ENCODE data around the gene ZNF431.
A peak's percentile ranks its signal among the peaks of the same experiment; 100 is the strongest.
"Not testable (repeated sequence)": the region's sequence is repeated elsewhere in the genome, so short reads cannot be mapped to it uniquely, and the experiment has no call there.

The ZNF431 gene

DNA sequence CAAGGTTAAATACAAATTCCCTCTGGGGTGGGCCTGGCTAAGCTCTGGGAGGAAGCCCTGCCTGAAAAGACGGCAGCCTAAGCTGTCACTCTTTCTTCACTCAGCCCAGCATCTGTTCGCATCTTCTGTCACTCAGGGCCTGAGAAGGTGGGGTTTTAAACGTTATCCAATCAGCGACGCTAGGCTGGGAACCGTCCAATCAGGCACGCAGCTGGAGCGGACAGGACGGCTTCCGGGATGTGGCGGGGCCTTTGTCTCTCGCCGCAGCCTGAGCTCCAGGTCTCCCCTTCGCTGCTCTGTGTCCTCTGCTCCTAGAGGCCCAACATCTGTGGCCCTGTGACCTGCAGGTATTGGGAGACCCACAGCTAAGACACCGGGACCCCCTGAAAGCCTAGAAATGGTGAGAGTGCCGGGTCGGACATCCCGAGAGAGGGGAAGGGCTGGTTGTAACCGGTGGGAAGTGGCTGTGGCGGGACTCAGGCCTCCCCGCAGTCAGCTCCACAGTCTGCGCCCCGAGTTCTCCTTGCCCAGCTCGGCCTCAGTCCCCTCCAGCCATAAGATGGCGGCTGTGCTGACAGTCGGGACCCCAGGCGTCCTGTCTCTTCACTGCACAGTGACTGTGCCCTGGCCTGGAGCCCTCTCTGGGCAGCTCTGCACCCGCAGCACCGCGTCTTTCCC, at the start of gene ZNF431:
Gene ZNF431, plus strand, starts transcription at position 254 of the 678 bp plus-strand sequence. Its CDS starts 144 bp downstream, at position 398.
- peak; percentile 45 for DNase-seq (ENCODE audit: extremely low spot score, insufficient read length, low read depth)
- FAIRE-seq = peak; percentile 94

DNA sequence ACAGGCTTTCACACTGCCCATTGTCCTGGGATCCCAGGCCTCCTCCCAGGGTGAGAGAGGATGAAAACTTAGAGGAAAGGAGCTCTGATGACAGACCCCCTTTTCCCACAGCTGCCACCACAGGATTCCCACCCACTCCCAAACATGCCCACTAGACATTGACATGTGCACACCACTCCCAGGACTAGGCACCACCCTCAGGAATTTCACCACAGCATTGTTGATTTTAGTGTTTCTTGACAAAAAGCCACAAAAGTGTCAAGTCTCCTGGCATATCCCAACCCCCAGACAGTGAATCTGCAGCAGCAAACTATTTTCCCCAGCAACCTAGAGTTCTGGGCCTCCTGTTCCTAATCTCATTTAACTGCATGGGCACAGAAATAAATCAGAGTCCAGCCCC, 49.7 kb upstream of the ZNF431 start:
- DNase-seq (ENCODE audit: extremely low spot score, insufficient read length, low read depth) = no peak
- no peak for FAIRE-seq

DNA sequence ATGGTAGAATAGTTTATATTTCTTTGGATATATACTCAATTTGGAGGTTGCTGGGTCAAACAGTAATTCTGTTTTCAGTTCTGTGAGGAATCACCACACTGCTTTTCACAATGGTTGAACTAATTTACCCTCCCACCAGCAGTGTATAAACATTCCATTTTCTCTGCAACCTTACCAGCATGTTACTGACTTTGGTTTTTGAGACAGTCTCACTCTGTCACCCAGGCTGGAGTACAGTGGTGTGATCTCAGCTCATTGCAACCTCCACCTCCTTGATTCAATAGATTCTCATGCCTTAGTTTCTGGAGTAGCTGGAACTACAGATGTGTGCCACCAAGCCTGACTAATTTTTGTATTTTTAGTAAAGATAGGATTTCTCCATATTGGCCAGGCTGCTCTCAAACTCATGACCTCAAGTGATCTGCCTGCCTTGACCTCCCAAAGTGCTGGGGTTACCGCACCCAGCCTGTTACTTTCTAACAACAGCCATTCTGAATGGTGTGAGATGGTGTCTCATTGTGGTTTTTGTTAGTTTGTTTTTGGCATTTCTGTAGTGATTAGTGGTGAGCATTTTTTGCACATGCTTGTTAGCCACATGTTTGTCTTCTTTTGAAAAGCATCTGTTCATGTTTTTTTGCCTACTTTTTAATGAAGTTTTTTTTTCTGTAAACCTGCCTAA, 47.4 kb upstream of the ZNF431 start:
- FAIRE-seq = no peak
- DNase-seq (ENCODE audit: extremely low spot score, insufficient read length, low read depth) = no peak

DNA sequence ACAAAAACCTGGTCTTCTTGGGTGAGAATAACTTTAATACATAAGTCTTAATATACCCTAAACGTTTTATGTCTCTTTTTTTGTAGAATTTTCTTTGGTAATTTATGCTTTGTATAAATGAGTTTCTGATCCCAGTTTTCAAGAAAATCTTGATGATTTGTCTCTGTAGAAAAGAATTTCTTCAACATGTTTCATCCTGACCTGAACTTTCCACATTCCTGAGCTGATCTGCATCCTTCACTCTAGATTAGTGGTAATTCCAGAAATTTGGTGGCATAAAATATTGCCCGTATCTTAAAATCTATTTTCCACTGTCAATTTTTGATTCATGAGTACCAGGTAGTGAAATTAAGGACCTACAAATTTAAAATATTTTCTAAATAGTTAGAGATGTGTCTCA, 43.5 kb upstream of the ZNF431 start:
- FAIRE-seq = no peak
- DNase-seq (ENCODE audit: extremely low spot score, insufficient read length, low read depth) = no peak

DNA sequence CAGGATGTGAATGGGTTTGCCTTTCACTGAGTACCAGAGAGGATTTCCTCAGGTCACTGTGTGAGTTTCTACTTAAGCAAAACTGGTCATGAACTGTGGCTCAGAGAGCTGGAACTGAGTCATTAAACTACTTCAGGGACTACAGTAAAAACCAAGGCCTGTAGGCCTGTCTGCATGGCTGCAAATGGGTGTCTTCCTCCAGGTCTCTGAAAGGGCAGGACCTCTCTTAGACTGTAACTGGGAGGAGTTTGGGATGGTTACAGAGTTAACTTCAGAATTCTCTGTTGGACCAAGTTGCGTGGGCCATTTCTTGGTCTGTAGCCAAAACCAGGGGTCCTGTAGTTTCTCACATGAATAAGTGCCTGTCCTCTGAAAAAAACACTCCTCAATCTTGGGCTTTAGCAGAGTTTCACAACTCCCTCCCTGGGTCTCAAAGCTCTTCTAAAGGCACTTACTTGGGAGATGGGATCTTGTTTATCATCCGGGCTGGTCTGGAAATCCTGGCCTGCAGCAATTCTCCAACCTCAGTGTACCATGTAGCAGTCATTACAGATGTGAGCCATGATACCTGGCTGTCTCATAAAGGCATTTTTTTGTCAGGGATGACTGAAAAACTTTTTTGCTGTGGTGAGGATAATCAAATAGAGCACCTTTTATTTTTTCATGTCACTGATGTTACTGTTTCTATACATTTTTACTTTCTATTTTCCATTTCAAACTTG, 40.2 kb upstream of the ZNF431 start:
- FAIRE-seq = no peak
- no peak for DNase-seq (ENCODE audit: extremely low spot score, insufficient read length, low read depth)

DNA sequence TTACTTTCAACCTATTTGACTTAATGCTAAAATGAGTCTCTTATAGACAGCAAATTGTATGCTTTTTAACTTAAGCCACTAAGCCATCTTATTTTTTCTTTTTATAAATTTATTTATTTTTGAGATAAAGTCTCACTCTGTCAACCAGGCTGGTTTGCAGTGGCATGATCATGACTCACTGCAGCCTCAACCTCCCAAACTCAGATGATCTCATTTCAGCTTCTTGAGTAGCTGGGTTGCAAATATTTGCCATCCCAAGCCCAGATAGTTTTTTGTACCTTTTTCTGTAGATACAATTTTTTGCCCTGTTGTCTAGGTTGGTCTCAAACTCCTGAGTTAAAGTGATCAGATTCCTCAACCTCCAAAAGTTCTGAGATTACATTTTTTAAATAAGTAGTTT, 32.7 kb upstream of the ZNF431 start:
- no peak for FAIRE-seq

DNA sequence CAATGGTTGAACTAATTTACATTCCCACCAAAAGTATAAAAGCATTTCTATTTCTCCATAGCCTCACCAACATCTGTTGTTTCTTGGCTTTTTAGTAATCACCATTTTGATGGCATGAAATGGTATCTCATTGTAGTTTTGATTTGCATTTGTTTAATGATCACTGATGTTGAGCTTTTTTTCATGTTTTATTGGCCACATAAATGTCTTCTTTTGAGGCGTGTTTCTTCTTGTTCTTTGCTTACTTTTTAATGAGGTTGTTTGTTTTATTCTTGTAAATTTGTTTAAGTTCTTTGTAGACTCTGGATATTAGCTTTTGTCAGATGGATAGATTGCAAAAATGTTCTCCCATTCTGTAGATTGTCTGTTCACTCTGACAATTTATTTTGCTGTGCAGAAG, 31.7 kb upstream of the ZNF431 start:
- FAIRE-seq (no peak), DNase-seq (ENCODE audit: extremely low spot score, insufficient read length, low read depth) (no peak)

More for the DNA sequence above, 32.7 kb upstream of the ZNF431 start:
- no peak for DNase-seq (ENCODE audit: extremely low spot score, insufficient read length, low read depth)

DNA sequence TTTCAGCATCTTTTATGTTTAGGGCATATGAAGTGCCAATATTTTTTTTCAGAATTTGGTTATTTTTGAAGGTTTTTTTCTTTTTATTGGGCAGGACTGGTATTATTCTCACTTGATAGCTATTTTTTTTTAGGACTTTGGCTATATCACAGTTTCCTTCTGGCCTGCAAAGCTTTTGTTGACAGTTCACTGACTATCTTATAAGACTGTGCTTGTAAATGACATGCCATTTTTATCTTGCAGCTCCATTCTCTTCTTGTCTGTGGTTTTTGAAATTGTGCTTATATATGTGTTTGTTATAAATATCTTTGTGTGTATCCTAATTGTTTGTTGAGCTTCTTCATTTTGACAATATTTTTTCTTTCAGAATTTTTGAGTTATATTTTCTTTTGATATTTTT, 26.4 kb upstream of the ZNF431 start:
- DNase-seq (ENCODE audit: extremely low spot score, insufficient read length, low read depth) = no peak
- no peak for FAIRE-seq

DNA sequence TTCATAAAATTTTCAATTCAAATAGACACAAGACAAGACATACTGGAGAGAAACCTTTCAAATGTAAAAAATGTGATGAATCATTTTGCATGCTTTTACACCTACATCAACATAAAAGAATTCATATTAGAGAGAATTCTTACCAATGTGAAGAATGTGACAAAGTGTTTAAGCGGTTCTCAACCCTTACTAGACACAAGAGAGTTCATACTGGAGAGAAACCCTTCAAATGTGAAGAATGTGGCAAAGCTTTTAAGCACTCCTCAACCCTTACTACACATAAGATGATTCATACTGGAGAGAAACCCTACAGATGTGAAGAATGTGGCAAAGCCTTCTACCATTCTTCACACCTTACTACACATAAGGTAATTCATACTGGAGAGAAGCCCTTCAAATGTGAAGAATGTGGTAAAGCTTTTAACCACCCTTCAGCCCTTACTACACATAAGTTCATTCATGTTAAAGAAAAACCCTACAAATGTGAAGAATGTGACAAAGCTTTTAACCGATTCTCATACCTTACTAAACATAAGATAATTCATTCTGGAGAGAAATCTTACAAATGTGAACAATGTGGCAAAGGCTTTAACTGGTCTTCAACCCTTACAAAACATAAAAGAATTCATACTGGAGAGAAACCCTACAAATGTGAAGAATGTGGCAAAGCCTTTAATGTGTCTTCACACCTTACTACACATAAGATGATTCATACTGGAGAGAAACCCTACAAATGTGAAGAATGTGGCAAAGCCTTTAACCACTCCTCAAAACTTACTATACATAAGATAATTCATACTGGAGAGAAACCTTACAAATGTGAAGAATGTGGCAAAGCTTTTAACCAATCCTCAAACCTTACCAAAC, 24.6 kb upstream of the ZNF431 start:
- no peak for DNase-seq (ENCODE audit: extremely low spot score, insufficient read length, low read depth)
- FAIRE-seq = no peak

DNA sequence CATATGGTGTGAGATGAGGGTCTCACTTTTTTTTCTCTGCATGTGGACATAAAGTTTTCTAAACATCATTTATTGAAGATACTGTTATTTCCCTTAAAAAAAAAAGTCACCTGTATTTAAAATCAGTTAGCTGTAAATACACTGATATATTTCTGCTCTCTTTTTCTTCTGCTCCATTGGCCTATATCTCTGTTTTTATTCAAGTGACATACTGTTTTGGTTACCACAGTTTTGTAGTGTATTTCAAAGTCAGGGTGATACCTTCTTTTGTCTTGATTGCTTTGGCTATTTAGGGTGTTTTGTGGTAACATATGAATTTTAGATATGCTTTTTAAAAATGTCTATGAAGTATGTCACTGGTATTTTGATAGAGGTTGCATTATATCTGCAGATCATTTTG, 15.8 kb upstream of the ZNF431 start:
- DNase-seq (ENCODE audit: extremely low spot score, insufficient read length, low read depth) (no peak), FAIRE-seq (no peak)

DNA sequence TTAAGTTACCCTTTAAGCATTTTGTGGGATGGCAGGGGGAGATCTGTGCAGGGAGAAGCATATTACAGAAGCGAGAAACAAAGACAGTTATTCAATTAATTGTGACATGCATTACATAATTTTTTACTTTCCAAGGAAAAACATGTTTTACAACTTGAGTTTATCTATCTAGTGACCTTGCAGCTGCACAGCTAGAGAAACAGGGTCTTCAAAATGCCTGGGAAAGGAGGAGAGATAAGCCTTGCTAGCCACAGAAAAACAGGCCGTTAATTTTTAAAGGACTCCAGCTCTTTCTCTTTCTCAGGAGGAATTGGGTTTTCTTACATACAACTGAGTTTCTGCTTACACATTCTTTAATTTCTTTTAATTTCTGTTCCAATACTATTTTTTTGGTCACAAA, 14.8 kb upstream of the ZNF431 start:
- FAIRE-seq (no peak), DNase-seq (ENCODE audit: extremely low spot score, insufficient read length, low read depth) (no peak)

DNA sequence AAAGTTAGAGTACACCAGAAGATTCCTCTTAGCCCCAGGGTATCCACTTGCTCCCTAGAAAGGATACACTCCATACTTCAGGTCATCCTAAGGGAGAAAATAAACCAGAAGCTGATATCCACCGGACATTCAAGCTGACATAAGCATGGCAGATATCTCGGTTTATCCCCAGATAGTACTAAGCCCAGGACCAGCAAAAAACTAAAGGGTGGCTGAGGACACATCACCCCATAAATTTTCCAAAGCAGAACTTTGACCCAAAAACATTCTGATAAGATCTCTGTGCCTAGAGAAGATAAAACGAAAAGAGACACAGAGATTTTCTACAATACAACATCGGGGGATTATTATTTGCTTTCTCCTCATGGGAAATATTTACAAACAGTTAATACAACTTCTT, 13.9 kb upstream of the ZNF431 start:
- no peak for DNase-seq (ENCODE audit: extremely low spot score, insufficient read length, low read depth)
- no peak for FAIRE-seq

DNA sequence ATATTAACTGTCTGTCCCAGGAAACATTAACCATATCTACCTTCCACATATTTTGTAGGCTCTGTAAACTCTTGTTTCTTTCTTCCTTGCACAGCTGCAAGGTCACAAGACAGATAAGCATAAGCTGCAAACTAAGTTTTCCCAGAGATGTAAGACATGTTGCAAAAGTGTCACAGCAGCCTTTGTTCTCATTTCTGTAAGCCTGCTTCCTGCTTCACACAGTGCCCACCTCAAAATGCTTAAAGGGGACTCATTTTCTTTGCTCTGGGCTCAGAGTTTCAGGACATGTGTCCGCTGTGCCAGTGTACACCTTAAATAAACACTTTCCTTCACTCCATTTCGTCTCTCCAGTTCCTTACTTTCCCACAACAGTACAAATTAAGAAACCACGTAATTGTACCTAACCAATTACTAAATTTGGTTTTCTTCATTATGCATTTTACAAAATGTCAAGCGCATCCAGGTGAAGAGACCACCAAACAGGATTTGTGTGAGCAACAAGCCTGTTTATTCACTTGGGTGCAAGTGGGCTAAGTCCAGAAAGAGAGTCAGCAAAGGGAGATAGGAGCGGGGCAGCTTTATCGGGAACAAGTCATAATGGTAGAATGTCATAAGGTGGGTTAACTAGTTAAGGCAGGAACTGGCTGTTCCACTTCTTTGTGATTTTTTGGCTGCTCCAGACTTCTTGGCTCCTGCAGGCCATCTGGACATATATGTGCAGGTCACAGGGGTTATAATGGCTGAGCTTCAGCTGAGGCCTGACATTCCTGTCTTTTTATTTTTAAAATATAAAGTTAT, 12.7 kb upstream of the ZNF431 start:
- no peak for DNase-seq (ENCODE audit: extremely low spot score, insufficient read length, low read depth)
- no peak for FAIRE-seq

DNA sequence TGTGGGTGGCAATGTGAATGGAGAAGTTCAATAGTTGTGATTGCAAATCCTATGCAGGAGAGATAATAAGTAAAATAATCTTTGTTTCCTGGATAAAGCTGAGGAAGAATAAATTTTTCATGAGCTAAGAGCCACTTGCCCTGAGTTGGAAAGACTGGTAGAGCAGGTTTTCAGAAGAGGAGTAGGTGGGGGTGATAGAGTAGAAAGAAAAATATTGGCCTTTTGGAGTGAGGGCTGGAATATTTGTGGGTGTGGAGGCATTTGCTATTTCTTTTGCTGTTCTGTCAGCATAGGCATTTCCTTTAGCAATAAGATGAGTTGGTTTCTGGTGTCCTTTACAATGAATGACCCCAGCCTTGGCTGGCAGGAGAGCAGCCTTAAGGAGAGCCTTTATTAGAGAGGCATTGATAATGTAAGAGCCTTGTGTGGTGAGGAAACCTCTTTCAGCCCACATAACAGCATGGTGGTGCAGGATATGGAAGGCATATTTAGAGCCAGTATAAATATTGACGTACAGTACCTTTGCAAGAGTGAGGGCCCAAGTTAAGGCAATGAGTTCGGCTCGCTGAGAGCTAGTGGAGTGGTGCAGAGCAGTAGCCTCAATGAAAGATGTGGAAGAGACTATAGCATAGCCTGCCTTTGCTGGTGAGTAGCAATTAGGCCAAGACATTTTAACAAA, 11.6 kb upstream of the ZNF431 start:
- no peak for DNase-seq (ENCODE audit: extremely low spot score, insufficient read length, low read depth)
- FAIRE-seq = no peak

DNA sequence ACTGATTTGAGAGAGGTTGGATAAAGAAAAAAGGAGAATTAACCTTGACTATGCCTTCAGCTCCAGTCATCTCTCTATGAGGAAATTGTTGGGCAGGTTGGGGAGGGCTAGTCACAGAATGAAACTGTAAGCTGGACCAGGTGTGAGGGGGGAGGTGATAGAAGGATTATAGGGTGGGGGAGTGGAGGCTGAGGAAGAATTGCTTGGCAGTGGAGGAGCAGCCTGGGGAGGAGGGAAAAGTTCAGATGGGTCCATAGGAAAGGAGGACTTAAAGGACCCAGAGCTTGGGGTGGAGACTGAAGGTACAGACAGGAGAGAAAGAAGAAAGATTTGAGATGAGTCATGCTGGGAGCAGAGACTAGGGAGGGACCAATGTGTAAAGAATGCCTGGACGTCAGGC, 8.2 kb upstream of the ZNF431 start:
- FAIRE-seq (no peak), DNase-seq (ENCODE audit: extremely low spot score, insufficient read length, low read depth) (no peak)

DNA sequence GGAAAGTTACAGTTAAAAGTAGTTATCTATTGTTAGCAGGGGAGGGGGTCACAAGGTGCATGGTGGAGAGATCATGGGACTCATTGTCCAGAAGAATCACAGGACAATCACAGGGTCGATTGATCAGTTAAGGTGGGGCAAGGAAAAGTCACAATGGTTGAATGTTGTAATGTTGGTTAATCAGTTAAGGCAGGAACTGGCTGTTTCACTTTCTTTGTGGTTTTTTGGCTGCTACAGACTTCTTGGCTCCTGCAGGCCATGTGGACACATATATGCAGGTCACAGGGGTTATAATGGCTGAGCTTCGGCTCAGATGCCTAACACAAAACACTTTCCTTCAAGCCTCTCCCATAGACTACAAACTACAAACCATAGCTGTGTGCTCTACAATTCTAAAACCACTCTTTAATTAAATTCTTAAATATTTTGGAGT, 6.9 kb upstream of the ZNF431 start:
- DNase-seq (ENCODE audit: extremely low spot score, insufficient read length, low read depth) = no peak
- FAIRE-seq = no peak

DNA sequence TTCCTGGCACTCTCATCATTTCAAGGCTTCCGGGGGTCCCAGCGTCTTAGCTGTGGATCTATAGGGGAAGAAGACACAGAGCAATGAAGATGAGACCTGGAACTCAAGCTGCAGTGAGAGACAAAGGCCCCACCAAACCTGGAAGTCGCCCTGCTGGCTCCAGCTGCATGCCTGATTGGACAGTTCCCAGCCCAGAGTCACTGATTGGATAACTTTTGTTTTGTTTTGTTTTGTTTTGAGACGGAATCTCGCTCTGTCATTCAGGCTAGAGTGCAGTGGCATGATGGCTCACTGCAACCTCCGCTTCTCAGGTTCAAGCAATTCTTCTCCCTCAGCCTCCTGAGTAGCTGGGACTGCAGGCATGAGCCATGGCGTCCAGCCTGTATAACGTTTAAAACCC, 6.4 kb upstream of the ZNF431 start:
- DNase-seq (ENCODE audit: extremely low spot score, insufficient read length, low read depth) = no peak
- FAIRE-seq = no peak

DNA sequence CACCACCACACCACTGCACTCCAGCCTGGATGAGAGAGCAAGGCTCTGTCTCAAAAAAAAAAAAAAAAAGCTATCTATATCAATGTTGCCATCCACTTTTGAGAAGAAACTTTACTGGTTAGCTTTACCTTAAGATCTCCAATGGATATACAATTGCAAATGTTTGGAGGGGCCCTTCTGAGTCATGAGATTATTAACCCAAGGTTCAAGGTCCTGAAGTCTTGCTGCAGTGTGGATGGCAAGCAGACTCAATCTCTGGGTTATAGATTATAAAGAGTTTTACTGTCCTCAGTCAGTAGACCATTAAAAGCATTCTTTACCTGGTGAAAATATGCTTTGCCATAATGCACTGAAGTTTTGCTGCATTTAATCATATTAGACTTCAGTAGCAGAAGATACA, 3.7 kb upstream of the ZNF431 start:
- FAIRE-seq = no peak

DNA sequence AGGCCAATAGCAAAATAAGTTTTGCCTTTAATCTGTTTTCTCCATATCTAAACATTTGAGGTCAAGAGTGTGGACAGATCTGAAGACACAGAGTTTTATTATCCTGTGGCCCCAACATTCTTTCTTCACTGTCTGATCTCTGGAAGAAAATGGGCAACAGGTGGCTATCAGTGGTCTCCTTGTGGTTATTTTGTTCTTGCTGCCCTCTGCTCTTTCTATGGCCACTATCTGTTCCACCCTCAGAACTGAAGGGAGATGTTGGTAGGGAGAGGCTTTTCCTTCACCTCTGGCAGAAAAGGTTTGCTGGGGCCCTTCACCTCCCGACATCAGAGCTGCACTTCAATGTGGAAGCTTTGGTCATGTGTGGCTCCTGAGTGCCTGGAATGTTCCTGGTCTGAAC, 834 bp upstream of the ZNF431 start:
- DNase-seq (ENCODE audit: extremely low spot score, insufficient read length, low read depth); FAIRE-seq: not testable (repeated sequence)

More for the DNA sequence above, 3.7 kb upstream of the ZNF431 start:
- DNase-seq (ENCODE audit: extremely low spot score, insufficient read length, low read depth) = no peak
